ENCODE results near the gene CCDC182. TPM values are rescaled to one million over a fixed set of nuclear protein-coding genes. Genes with fewer than 3 reads are reported as not detected.

The CCDC182 gene
- total RNA-seq, 1 donor from 2014 or later = not detected

DNA sequence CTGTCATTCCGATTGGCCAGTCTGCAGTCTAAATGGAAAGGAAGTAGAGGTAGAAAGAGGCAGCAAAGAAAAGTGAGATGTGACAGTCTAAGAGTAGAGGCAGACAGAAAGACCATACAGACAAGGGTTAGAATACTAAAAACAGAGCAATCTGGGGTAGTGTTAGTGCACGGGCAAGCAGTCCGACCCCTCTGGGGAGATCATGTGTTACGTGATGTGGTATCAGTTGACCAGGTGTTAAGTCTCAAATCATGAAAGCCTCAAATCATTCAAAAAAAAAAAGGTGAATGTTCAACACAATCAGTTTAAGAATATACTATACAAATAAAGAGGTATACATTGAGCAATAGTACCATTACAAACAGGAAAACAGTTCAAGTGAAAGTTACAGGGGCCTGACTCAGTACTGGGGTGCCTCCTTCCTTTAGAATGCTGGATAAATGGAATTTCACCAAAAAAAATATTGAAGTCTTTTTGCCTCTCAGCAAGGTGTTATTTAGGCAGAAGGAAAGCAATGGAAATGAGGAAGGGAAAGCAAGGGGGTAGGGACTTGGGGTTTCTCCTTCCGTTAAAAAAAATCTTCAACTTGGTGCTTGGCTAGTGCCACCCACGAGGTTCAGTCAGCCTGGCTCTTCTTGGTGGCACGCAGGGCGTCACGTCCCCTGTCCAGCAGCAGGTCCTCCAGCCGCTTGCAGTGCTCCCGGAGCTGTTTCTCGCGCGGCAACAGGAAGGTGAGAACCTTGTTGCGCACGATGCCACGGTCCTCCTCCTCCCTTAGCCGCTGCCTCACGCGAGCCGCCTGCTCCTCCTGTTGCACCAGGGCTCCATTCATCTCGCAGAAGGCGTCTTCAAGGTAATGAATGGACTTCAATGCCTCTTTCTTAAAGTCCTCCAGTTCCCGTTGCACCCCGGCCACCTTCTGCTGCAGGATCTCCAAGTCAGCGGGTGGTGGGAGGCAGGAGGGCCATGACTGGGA lies 616 bp downstream of the CCDC182 start:
- Mint-ChIP-seq H3K27me3 (ENCODE audit: low read depth) (peaks cover 16% of the 10 kb centered on the region), H3K4me3 (no peak overlapping the region), H3K4me1 (no peaks in the 10 kb centered on the region), H3K27ac (no peak overlapping the region), H3K36me3 (no peaks in the 10 kb centered on the region), H3K9me3 (no peaks in the 10 kb centered on the region)
- no peak for DNase-seq (ENCODE audit: low spot score in 2 of 2, unreplicated experiment in 2 of 2)
- TF ChIP-seq CTCF (IDR thresholded peaks at IDR 0.05; ENCODE audit: unreplicated experiment) = no peak

DNA sequence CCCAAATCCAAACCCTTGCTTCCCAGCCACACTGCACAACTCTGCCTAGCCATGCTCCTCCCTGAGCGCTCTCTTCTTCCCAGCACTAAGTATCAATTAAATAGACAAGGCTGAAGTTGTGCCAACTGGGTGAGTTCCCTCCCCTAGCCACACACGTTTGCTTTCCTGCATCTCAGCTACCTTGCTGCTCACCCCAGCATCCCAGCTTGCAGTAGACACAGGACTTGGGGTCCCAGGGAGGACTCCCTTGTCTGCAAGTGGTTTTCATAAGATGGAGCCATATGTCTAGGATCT lies 4.9 kb downstream of the CCDC182 start:
- Mint-ChIP-seq H3K27ac (no peak overlapping the region), H3K27me3 (ENCODE audit: low read depth) (peaks cover 11% of the 10 kb centered on the region), H3K4me1 (no peaks in the 10 kb centered on the region), H3K9me3 (no peaks in the 10 kb centered on the region), H3K36me3 (no peaks in the 10 kb centered on the region), H3K4me3 (no peak overlapping the region)
- TF ChIP-seq CTCF (IDR thresholded peaks at IDR 0.05; ENCODE audit: unreplicated experiment) = no peak
- DNase-seq (ENCODE audit: low spot score in 2 of 2, unreplicated experiment in 2 of 2) = no peak

DNA sequence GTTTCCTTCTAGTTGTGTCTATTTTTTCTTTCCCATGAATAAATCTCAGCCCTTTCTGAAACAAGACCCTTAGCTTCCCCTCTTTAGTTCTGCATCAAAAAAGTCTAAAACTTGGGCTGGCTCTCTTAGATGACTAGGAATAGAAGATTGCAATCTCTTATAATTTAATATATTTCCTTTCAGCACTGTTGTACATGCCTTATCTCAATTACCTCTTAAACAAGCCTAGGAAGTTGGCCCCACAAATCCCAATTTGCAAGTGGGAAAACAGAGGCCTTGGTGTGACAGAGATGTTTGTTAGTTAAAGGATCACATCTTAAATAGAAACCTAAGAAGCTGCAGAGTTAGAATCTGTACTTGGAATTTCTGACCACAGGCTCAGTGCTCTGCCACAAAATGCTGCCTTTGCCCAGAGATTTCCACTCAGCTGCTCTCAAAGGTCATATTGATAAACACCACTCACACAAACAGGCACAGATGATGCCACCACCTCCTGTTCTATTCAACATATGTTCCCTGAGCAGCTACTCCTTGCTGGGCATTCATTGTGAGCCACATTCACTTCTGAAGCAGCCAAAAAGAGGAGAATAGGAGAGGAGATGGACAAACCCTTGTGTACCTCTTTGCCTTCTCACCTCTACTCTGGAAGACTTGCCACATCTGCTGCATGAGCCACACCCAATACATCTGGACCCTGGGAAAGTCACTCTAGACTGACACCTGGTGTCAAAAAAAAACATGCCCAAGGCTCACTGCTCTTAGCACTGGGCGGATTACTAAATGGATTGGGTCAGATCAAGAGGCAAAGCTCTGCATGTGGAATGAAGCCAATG lies 5.5 kb downstream of the CCDC182 start:
- DNase-seq (ENCODE audit: low spot score in 2 of 2, unreplicated experiment in 2 of 2) = no peak
- H3K27me3 Mint-ChIP-seq (ENCODE audit: low read depth) = peaks cover 11% of the 10 kb centered on the region

GRCh38 chr17:57737450-57737849 lies 7.6 kb downstream of the CCDC182 start:
- no peak for TF ChIP-seq CTCF (IDR thresholded peaks at IDR 0.05; ENCODE audit: unreplicated experiment)
- H3K4me3 Mint-ChIP-seq = no peak overlapping the region
- no peak overlapping the region for H3K27ac Mint-ChIP-seq
- H3K36me3 Mint-ChIP-seq = no peaks in the 10 kb centered on the region
- H3K9me3 Mint-ChIP-seq = no peaks in the 10 kb centered on the region
- no peaks in the 10 kb centered on the region for H3K4me1 Mint-ChIP-seq
- peaks cover 8% of the 10 kb centered on the region for H3K27me3 Mint-ChIP-seq (ENCODE audit: low read depth)
- DNase-seq (ENCODE audit: low spot score in 2 of 2, unreplicated experiment in 2 of 2) = no peak

More for the DNA sequence above, 5.5 kb downstream of the CCDC182 start:
- no peak for TF ChIP-seq CTCF (IDR thresholded peaks at IDR 0.05; ENCODE audit: unreplicated experiment)
- H3K27ac Mint-ChIP-seq = no peak overlapping the region
- H3K36me3 Mint-ChIP-seq = no peaks in the 10 kb centered on the region
- no peaks in the 10 kb centered on the region for H3K9me3 Mint-ChIP-seq
- H3K4me1 Mint-ChIP-seq = no peaks in the 10 kb centered on the region
- no peak overlapping the region for H3K4me3 Mint-ChIP-seq

GRCh38 chr17:57735707-57736106 lies 9.4 kb downstream of the CCDC182 start:
- H3K4me3 Mint-ChIP-seq = no peak overlapping the region
- H3K36me3 Mint-ChIP-seq = no peaks in the 10 kb centered on the region
- H3K27ac Mint-ChIP-seq = no peak overlapping the region
- H3K27me3 Mint-ChIP-seq (ENCODE audit: low read depth) = peaks cover 8% of the 10 kb centered on the region
- no peak for TF ChIP-seq CTCF (IDR thresholded peaks at IDR 0.05; ENCODE audit: unreplicated experiment)
- DNase-seq (ENCODE audit: low spot score in 2 of 2, unreplicated experiment in 2 of 2) = no peak
- no peaks in the 10 kb centered on the region for H3K4me1 Mint-ChIP-seq
- H3K9me3 Mint-ChIP-seq = no peaks in the 10 kb centered on the region

All from mesothelial cell of epicardium (in vitro differentiated cells).